GM18505 (cell line): Measurements from ENCODE around the gene MAN2A2.
"Not testable (repeated sequence)": the region's sequence is repeated elsewhere in the genome, so short reads cannot be mapped to it uniquely, and the experiment has no call there.

Experiments used
- ATAC-seq: cut with Tn5 transposase; IDR thresholded peaks from one replicate; pipeline ENCODE4 v1.9.1; 2021; ENCODE audit not compliant: unreplicated experiment
- POLR2A ChIP-seq: IDR thresholded peaks from 4 replicates; pipeline ENCODE4 v1.6.1; 2011; ENCODE audit warnings: borderline replicate concordance; ENCODE audit not compliant: insufficient read depth, insufficient read length; ENCODE audit errors: extremely low read depth

MAN2A2 gene

DNA sequence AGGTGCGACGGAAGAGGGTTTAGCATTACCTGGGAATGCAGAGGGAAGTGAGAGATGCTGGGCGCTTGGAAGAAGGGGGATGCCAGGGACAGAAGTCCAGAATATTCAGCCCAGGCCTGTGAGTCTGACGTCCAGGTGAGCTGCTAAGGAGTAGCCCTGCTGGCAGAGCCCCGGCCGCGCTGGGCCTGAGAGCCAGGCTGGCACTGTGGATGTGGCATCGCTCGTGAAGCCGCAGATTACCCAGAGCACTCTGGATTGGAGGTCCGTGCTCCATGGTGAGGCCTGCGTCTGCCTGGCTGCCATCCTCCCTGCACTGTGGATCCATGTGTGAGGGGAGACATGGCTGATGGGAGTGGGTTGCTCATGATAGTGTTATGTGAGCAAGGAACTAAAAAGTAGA lies 14.5 kb downstream of the MAN2A2 start:
- no peak for TF ChIP-seq POLR2A
- ATAC-seq, result no peak

GRCh38 chr15:90918034-90918788 lies 15.1 kb downstream of the MAN2A2 start:
- no peak for ATAC-seq
- no peak for TF ChIP-seq POLR2A

DNA sequence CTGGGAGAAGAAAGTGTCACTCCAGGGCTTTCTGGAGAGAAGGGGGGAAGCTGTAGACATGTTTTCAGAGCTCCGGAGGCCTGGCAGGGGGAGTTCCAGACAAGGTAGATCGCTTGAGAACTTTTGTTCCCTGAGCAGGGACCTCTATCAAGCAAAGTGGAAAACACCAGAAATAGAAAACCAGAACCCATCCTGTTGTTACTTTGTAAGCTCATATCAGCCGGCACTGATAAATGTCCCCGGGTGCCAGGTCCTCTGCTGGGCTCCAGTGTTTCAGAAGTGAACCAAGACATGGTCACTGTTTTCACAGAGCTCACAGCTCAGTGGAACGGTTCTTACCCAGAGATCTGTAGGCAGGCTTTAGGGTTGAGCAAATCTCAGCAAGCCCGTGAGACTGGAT lies 15.7 kb downstream of the MAN2A2 start:
- TF ChIP-seq POLR2A, result no peak
- ATAC-seq, result no peak

- no peak for ATAC-seq
- TF ChIP-seq POLR2A, result no peak
Observed at GRCh38 chr15:90921887-90922286, 18.8 kb downstream of the MAN2A2 start.

- peak; percentile 78 for ATAC-seq
Observed at GRCh38 chr15:90922712-90923322, 19.7 kb downstream of the MAN2A2 start.

DNA sequence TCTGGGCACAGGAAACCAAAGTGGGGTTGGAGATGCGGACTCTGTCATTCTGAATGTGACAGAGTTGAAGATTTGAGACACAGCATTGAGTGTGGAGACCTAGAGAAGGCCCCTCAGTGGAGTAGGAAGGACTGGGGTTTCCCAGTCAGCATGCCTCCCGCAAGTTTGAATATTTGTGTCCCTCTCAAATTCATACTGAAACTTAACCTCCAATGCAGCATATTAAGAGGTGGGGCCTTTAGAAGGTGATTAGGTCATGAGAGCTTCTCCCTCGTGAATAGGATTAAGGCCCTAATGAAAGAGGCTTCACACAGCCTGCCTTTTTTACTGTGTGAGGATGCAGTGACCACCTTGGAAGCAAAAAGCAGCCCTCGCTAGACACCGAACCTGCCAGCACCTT lies 21.3 kb downstream of the MAN2A2 start:
- no peak for ATAC-seq

DNA sequence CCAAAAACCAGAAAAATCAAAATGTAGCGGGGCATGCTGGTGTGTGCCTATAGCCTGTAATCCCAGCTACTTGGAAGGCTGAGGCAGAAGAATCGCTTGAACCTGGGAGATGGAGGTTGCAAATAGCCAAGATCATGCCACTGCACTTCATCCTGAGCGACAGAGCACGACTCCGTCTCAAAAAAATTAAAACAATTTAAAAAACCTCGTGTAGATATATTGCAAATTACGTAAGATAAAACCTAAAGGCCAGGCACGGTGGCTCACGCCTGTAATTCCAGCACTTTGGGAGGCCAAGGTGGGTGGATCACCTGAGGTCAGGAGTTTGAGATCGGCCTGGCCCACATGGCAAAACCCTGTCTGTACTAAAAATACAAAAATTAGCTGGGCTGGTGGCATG lies 23.7 kb downstream of the MAN2A2 start:
- ATAC-seq, result not testable (repeated sequence)

More for the DNA sequence above, 21.3 kb downstream of the MAN2A2 start:
- no peak for TF ChIP-seq POLR2A

DNA sequence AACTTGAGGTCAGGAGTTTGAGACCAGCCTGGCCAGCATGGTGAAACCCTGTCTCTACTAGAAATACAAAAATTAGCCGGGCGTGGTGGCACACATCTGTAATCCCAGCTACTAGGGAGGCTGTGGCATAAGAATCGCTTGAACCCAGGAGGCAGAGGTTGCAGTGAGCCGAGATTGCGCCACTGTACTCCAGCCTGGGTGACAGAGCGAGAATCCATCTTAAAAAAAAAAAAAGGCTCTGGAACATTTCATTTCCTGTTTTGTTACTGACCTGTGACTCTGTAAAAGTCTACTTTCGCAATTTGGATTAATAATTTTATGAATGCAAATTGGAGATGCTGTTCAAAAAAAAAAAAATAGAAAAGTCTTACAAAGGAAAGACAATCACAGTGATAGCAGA lies 25.0 kb downstream of the MAN2A2 start:
- not testable (repeated sequence) for ATAC-seq

DNA sequence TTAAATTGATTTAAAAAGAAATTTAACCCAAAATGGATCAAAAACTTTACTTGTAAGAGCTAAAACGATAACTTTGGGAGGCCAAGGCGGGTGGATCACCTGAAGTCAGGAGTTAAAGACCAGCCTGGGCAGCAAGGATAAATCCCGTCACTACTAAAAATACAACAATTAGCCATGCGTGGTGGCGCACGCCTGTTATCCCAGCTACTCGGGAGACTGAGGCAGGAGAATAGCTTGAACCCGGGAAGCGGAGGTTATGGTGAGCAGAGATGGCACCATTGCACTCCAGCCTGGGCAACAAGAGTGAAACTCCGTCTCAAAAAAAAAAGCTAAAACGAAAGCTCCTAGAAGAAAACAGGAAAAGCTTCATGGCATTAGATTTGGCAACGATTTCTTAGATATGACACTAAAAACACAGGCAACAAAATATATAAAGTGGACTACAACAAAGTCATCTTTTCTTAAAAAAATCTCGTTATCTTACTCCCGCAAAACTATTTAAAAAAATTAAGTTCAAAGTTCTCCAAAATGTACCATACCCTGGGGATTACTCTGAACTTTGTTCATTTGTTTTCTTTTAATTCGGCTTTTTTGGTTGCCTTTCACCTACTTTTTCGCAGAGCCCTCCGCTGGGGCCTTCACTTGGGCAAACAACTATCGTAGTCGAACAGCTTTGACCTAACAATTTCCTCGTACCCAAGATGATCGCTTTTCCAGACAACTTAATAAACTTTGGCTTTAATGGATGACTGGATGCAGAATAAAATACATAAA lies 26.3 kb downstream of the MAN2A2 start:
- no peak for ATAC-seq
- TF ChIP-seq POLR2A, result no peak

DNA sequence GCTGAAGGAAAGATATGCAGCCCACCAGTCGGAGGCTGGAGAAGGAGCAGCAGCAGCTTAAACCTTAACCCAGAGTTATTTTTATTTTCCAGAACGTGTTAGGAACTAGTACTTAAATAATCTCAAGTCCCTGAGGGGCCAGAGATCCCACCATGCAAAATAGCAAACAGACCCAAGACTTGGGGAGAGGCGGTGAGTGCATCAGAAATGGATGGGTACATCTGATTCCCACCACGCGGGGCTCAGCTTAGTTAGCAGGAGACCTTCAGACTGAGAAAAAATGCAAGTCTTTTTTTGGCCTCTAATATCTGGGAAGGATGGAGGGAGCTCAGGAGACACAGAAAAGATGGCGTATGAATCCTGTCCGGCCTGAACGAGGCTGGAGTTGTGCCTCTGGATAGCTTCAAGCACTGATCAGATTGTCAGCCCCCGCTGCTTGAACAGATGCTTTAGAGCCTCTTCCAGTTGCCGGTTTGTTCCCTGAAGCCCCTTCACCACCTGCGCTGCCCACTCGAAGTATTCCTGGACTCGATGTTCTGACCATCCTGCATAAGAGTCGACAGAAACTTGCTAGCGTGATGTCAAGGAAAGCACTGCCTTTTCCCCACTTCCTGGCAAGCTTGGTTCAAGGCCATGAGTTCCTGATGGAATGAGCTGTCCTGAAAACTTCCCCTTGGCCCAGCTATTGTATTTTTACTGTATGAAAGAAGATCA lies 27.9 kb downstream of the MAN2A2 start:
- no peak for TF ChIP-seq POLR2A
- no peak for ATAC-seq

DNA sequence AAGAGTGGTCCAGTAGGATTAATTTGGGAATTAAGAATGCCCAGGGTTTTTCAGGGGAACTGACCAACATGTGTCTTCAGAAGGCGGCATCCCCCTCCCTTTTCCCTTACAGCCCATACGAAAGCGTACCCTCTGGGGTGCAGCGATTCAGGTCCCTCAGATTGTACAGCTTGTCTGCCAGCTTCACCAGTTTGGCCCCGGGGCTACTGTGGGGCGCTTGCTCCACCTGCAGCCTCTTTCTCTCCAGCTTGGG lies 28.4 kb downstream of the MAN2A2 start:
- no peak for TF ChIP-seq POLR2A
- no peak for ATAC-seq

DNA sequence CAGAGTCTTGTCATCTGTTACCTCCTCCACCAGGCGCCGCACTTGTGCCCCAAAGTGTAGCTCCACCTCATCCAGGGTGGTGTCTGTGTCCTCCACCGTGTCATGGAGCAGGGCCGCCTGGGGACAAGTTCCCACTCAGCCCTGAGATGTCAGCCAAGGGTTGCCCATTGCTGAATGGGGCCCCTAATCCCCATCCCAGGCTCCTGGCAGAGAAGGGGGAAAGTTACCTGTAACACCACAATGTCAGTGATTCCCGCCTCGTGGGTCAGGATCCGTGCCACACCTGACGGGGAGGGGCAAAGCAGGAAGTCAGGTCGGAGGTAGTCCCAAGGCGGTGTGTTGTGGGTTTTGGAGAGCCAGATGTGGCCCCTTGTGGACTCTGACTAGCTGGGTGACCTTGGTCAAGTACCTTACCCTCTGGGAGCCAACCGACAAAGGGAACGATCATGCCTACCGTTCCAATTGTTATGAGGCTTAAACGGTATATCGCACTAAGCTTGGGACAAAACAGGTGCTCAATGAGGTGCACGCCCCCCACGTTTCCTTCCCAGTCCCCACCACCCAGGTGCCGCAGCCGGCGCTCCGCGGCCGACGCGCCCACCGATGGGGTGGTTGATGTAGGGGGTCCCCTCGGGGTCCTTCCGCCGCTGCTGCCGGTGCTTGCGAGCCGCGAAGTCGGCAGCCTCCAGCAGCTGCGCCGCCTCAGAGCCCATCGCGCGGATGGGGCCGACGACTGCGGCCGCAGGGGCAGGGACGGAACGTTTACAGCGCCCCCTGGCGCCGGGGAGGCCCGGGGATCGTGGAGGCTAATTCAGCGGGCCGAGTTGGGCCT lies 28.9 kb downstream of the MAN2A2 start, which contains the start of gene HDDC3:
HDDC3 (minus strand) TSS at position 722 of the 832 bp plus-strand sequence; CDS start at position 713, 9 bp downstream.
- TF ChIP-seq POLR2A, result peak; percentile 77
- peak; percentile 43 for ATAC-seq

DNA sequence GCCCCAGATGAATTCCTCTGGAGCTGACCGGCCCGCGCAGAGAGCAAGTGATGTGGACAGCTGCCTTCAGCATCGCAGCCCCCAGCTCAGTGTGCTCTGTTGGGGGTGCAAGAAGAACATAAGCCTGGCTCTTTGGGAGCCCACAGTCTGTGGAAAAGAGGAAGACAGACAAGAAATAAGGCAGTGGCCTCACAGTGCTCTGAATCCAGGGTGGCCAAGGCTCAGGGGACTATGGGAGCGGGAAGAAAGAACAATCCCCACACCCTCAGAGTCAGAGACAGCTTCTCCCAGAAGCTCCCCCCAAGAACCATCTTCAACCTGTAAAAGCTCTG lies 29.5 kb downstream of the MAN2A2 start:
- no peak for TF ChIP-seq POLR2A
- no peak for ATAC-seq

DNA sequence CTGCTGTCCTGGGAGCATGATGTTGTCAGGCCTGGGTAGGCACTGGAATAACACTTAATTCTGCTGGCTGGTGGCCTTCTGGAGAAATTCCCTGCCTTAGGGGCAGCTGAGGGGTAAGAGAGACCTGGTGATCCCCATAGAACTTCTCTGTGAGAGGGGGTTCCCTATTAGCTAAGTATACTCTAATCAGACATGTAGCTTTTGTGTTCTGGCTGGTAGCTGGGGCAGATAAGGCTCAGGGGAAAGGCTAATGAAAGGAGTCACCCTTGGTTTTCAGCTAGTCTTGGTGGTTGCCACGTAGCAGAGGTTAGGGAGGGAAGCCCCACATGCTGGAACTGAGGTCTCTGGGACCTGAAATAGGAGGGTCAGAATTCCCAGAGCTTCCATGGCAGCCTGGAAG lies 30.2 kb downstream of the MAN2A2 start:
- no peak for ATAC-seq
- no peak for TF ChIP-seq POLR2A
